Activated T-cell treated with anti-CD3 and anti-CD28 coated beads for 1 hour (primary cell): ENCODE measurements around the gene FAM168B.
A peak's percentile ranks its signal among the peaks of the same experiment; 100 is the strongest.
"Not testable (repeated sequence)": the region's sequence is repeated elsewhere in the genome, so short reads cannot be mapped to it uniquely, and the experiment has no call there.

Source experiments
- DNase-seq: peaks from one replicate; pipeline ENCODE4 v3.0.0-alpha.2; 2020; ENCODE audit warnings: low read depth

Gene FAM168B

GRCh38 chr2:131093006-131093695 is at the start of gene FAM168B:
FAM168B (minus strand) TSS chr2:131093460; CDS start chr2:131082646, 10,814 bp downstream.
- peak; percentile 78 for DNase-seq

GRCh38 chr2:131142849-131143248 is 49.6 kb upstream of the FAM168B start:
- DNase-seq = no peak

- DNase-seq = no peak
Observed at GRCh38 chr2:131140581-131140980, 47.3 kb upstream of the FAM168B start.

- DNase-seq = no peak
Observed at GRCh38 chr2:131132729-131133128, 39.5 kb upstream of the FAM168B start.

- no peak for DNase-seq
Observed at GRCh38 chr2:131130298-131130596, 37.0 kb upstream of the FAM168B start.

- no peak for DNase-seq
Observed at GRCh38 chr2:131127981-131128380, 34.7 kb upstream of the FAM168B start.

GRCh38 chr2:131127076-131127475 is 33.8 kb upstream of the FAM168B start:
- no peak for DNase-seq

- no peak for DNase-seq
Observed at GRCh38 chr2:131126436-131126835, 33.2 kb upstream of the FAM168B start.

GRCh38 chr2:131125195-131125757 is 32.0 kb upstream of the FAM168B start:
- DNase-seq = no peak

- DNase-seq = no peak
Observed at GRCh38 chr2:131123192-131123591, 29.9 kb upstream of the FAM168B start.

- no peak for DNase-seq
Observed at GRCh38 chr2:131122496-131122895, 29.2 kb upstream of the FAM168B start.

- DNase-seq = no peak
Observed at GRCh38 chr2:131121464-131121863, 28.2 kb upstream of the FAM168B start.

- no peak for DNase-seq
Observed at GRCh38 chr2:131120815-131121317, 27.6 kb upstream of the FAM168B start.

- DNase-seq = no peak
Observed at GRCh38 chr2:131115752-131116151, 22.5 kb upstream of the FAM168B start.

GRCh38 chr2:131114950-131115349 is 21.7 kb upstream of the FAM168B start:
- DNase-seq = not testable (repeated sequence)

- no peak for DNase-seq
Observed at GRCh38 chr2:131113566-131114227, 20.4 kb upstream of the FAM168B start.

GRCh38 chr2:131112529-131112928 is 19.3 kb upstream of the FAM168B start:
- DNase-seq = no peak

- no peak for DNase-seq
Observed at GRCh38 chr2:131105950-131106801, 12.9 kb upstream of the FAM168B start.

- peak; percentile 89 for DNase-seq
Observed at GRCh38 chr2:131105156-131105949, 12.1 kb upstream of the FAM168B start, which contains the start of gene PLEKHB2. PLEKHB2 (plus strand) TSS chr2:131105336; CDS start chr2:131120942, 15,606 bp downstream.

GRCh38 chr2:131104487-131105155 is 11.4 kb upstream of the FAM168B start:
- DNase-seq = peak; percentile 17

- no peak for DNase-seq
Observed at GRCh38 chr2:131103165-131103564, 9.9 kb upstream of the FAM168B start.
